ENCODE measurements around the gene PNPLA3. TPM values are rescaled to one million over a fixed set of nuclear protein-coding genes. Genes with fewer than 3 reads are reported as not detected.

PNPLA3 gene
- total and polyA plus RNA-seq, 2 of the 4 experiments (the other 2 are of a cell fraction) = 3.6 to 7.5 TPM

GRCh38 chr22:43971112-43971511, 47.5 kb downstream of the PNPLA3 start:
- dilution Hi-C loops (cut with HindIII; ENCODE audit: low sequenced_read_pairs, unreplicated experiment) = no loop called here
- no peaks in the 10 kb centered on the region for H3K27me3 ChIP-seq (ENCODE audit: control insufficient read depth, insufficient read depth, low read length)
- H2BK20ac ChIP-seq (ENCODE audit: low read depth, low read length) = no peak overlapping the region
- intact Hi-C loops (cut with micrococcal nuclease) = no loop called here
- H3K56ac ChIP-seq (ENCODE audit: extremely low read depth, insufficient read depth, low read length) = no peak overlapping the region
- no peaks in the 10 kb centered on the region for H3K4me1 ChIP-seq (ENCODE audit: control insufficient read depth, insufficient read depth, low read length)
- TF ChIP-seq FOS (IDR thresholded peaks at IDR 0.05; ENCODE audit: low read depth, low read length) (no peak), SMC3 (IDR thresholded peaks at IDR 0.05; ENCODE audit: low read depth, low read length) (no peak), NFE2L2 (IDR thresholded peaks at IDR 0.05; ENCODE audit: low read depth, low read length) (no peak), BHLHE40 (IDR thresholded peaks at IDR 0.05; ENCODE audit: low read depth, low read length) (no peak), RCOR1 (IDR thresholded peaks at IDR 0.05; ENCODE audit: insufficient replicate concordance, low read length) (no peak), CHD1 (IDR thresholded peaks at IDR 0.05; ENCODE audit: low read depth, low read length) (no peak), MXI1 (IDR thresholded peaks at IDR 0.05; ENCODE audit: borderline replicate concordance, low read depth, low read length) (no peak), CEBPB (IDR thresholded peaks at IDR 0.05; ENCODE audit: low read depth, low read length) (no peak), MAZ (IDR thresholded peaks at IDR 0.05; ENCODE audit: borderline replicate concordance, low read depth, low read length) (no peak), RFX5 (IDR thresholded peaks at IDR 0.05; ENCODE audit: low read depth, low read length) (no peak), CTCF (conservative IDR thresholded peaks at IDR 0.05; ENCODE audit: low read depth, low read length) (no peak), RAD21 (IDR thresholded peaks at IDR 0.05; ENCODE audit: low read length) (no peak), MAFK (IDR thresholded peaks at IDR 0.05; ENCODE audit: low read depth, low read length) (no peak), POLR2A (IDR thresholded peaks at IDR 0.05; ENCODE audit: low read depth, low read length) (no peak)
- TF ChIP-seq, protein P1, sequence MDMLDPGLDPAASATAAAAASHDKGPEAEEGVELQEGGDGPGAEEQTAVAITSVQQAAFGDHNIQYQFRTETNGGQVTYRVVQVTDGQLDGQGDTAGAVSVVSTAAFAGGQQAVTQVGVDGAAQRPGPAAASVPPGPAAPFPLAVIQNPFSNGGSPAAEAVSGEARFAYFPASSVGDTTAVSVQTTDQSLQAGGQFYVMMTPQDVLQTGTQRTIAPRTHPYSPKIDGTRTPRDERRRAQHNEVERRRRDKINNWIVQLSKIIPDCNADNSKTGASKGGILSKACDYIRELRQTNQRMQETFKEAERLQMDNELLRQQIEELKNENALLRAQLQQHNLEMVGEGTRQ (IDR thresholded peaks at IDR 0.05; ENCODE audit: low read depth, low read length) = no peak
- TF ChIP-seq, protein P2, sequence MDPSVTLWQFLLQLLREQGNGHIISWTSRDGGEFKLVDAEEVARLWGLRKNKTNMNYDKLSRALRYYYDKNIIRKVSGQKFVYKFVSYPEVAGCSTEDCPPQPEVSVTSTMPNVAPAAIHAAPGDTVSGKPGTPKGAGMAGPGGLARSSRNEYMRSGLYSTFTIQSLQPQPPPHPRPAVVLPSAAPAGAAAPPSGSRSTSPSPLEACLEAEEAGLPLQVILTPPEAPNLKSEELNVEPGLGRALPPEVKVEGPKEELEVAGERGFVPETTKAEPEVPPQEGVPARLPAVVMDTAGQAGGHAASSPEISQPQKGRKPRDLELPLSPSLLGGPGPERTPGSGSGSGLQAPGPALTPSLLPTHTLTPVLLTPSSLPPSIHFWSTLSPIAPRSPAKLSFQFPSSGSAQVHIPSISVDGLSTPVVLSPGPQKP (IDR thresholded peaks at IDR 0.05; ENCODE audit: borderline replicate concordance, low read depth, low read length) = no peak
- H3K9ac ChIP-seq (ENCODE audit: low read depth, low read length) = no peak overlapping the region
- peaks cover 5 to 7% of the 10 kb centered on the region in 2 experiments for H3K79me1 ChIP-seq (ENCODE audit: low read depth in 1 of 2, low read length in 2 of 2)
- ChIA-PET POLR2A (ENCODE audit: unreplicated experiment) (no interaction called here), CTCF (interaction anchor here (0.7 kb wide), 1 partner anchor 73 kb away, joined by 3 read pairs; no protein-coding TSS in a partner anchor)
- no peaks in the 10 kb centered on the region for H3K9me3 ChIP-seq (ENCODE audit: control insufficient read depth, insufficient read depth, low read length)
- no peak overlapping the region for H3K4me2 ChIP-seq (ENCODE audit: low read depth, low read length)
- H2AK5ac ChIP-seq (ENCODE audit: low read depth, low read length) = no peak overlapping the region
- in situ Hi-C loops (cut with MboI; ENCODE audit: low sequenced_read_pairs) = no loop called here
- peaks cover 69% of the 10 kb centered on the region for H3K36me3 ChIP-seq (ENCODE audit: control insufficient read depth, insufficient read depth, low read length)
- H4K8ac ChIP-seq (ENCODE audit: low read depth in 2 of 2, low read length in 2 of 2) = no peak overlapping the region
- H2BK15ac ChIP-seq (ENCODE audit: low read depth, low read length) = no peak overlapping the region
- H2AFZ ChIP-seq (replicated peaks; ENCODE audit: low read length, poor library complexity) = no peak overlapping the region
- H2BK120ac ChIP-seq (ENCODE audit: low read depth, low read length) = no peak overlapping the region
- H2AK9ac ChIP-seq (replicated peaks; ENCODE audit: low read depth, low read length, poor library complexity) = no peak overlapping the region
- BruUV-seq (replicated peaks) = no TSS peak
- WGBS, 2 experiments (ENCODE audit: extremely low coverage in 2 of 2, insufficient read length in 1 of 2) = 95% methylated on average over 5 of the region's 8 CpGs; no CpG with 5 or more reads in 1 of the 2 experiments
- no peak overlapping the region for H2BK5ac ChIP-seq (ENCODE audit: low read depth, low read length, poor library complexity, severe bottlenecking)
- H4K91ac ChIP-seq (ENCODE audit: insufficient read depth, low read depth, low read length) = no peak overlapping the region
- no peaks in the 10 kb centered on the region; the same call in none of the 2 replicates for H4K20me1 ChIP-seq (ENCODE audit: insufficient read depth, low read length)
- no peak overlapping the region for H3K27ac ChIP-seq (ENCODE audit: insufficient read depth, low read length)
- H4K5ac ChIP-seq (ENCODE audit: low read depth, low read length) = no peak overlapping the region
- no peak for ATAC-seq (ENCODE audit: low read depth)
- no peak for DNase-seq
- H3K4me3 ChIP-seq (ENCODE audit: insufficient read depth, low read depth, low read length) = no peak overlapping the region
- no peak overlapping the region for H3K18ac ChIP-seq (ENCODE audit: low read depth, low read length)
- H3K23ac ChIP-seq (ENCODE audit: low read depth, low read length) = no peak overlapping the region
- no peak overlapping the region for H3K4ac ChIP-seq (ENCODE audit: low read depth, low read length)
- no peak overlapping the region for H3K14ac ChIP-seq (replicated peaks; ENCODE audit: low read depth, low read length)
- H3K9me1 ChIP-seq (ENCODE audit: insufficient read depth, low read length) = no peaks in the 10 kb centered on the region
